ENCODE data around the gene VRK1. TPM values are rescaled to one million over a fixed set of nuclear protein-coding genes. Genes with fewer than 3 reads are reported as not detected.

VRK1 gene
- polyA plus RNA-seq, 1 of the 3 experiments (the other 2 are of a cell fraction) = 9.1 TPM

DNA sequence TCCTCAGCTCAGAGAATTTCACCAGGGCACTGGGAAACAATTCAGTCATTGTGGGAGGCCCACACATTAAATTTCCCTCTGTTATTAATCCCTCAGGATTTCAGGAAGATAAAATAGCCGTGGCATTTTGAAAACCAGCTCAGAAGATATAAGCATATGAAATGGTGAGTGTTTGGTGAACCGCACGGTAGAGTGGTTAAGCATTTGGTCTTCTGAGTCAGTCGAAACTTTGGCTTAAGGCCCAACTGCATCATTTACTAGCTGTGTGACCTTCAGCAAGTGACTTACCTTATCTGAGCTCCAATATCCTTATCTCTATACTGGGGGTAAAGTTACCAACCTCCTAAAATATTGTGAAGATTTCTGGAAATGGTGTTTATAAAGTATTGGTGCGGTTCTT lies 5.2 kb upstream of the VRK1 start:
- H3K4me2 ChIP-seq = no peak overlapping the region
- H3K27me3 ChIP-seq (ENCODE audit: insufficient read depth) = no peaks in the 10 kb centered on the region
- ChIA-PET POLR2A (no interaction called here), CTCF (no interaction called here)
- no peak for DNase-seq
- no peak overlapping the region for H3K9ac ChIP-seq
- no peaks in the 10 kb centered on the region for H3K4me1 ChIP-seq (ENCODE audit: control insufficient read depth in 1 of 2, insufficient read depth in 2 of 2, low read depth in 1 of 2, low read length in 1 of 2)
- H3K9me2 ChIP-seq = no peaks in the 10 kb centered on the region
- no peaks in the 10 kb centered on the region for H3F3A ChIP-seq (replicated peaks; ENCODE audit: insufficient read depth)
- no peaks in the 10 kb centered on the region for H3K79me2 ChIP-seq (ENCODE audit: insufficient read depth)
- H3K4me3 ChIP-seq (ENCODE audit: low read depth in 2 of 2, low read length in 1 of 2) = no peak overlapping the region
- H3K27ac ChIP-seq (ENCODE audit: low read depth in 2 of 2, low read length in 1 of 2) = no peak overlapping the region
- TF ChIP-seq, protein P1, sequence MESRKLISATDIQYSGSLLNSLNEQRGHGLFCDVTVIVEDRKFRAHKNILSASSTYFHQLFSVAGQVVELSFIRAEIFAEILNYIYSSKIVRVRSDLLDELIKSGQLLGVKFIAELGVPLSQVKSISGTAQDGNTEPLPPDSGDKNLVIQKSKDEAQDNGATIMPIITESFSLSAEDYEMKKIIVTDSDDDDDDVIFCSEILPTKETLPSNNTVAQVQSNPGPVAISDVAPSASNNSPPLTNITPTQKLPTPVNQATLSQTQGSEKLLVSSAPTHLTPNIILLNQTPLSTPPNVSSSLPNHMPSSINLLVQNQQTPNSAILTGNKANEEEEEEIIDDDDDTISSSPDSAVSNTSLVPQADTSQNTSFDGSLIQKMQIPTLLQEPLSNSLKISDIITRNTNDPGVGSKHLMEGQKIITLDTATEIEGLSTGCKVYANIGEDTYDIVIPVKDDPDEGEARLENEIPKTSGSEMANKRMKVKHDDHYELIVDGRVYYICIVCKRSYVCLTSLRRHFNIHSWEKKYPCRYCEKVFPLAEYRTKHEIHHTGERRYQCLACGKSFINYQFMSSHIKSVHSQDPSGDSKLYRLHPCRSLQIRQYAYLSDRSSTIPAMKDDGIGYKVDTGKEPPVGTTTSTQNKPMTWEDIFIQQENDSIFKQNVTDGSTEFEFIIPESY (IDR thresholded peaks at IDR 0.05; ENCODE audit: borderline replicate concordance, low read depth) = no peak
- TF ChIP-seq ELF1 (IDR thresholded peaks at IDR 0.05) = no peak
- TF ChIP-seq RAD21 (IDR thresholded peaks at IDR 0.05; ENCODE audit: low read length) = no peak
- no peak for TF ChIP-seq SMC3 (IDR thresholded peaks at IDR 0.05; ENCODE audit: low read depth, low read length)
- TF ChIP-seq RCOR1 (IDR thresholded peaks at IDR 0.05; ENCODE audit: low read length) = no peak
- TF ChIP-seq POLR2AphosphoS5 (IDR thresholded peaks at IDR 0.05; ENCODE audit: low read depth, low read length) = no peak
- no peak for TF ChIP-seq RFX5 (IDR thresholded peaks at IDR 0.05; ENCODE audit: low read length)
- TF ChIP-seq TCF12 (IDR thresholded peaks at IDR 0.05) = no peak
- no peak for TF ChIP-seq EP300 (IDR thresholded peaks at IDR 0.05; ENCODE audit: borderline replicate concordance in 1 of 2, low read depth in 1 of 2, low read length in 1 of 2)
- TF ChIP-seq FOXM1 (IDR thresholded peaks at IDR 0.05; ENCODE audit: low read depth) = no peak
- 62% methylated on average over 5 of the region's 5 CpGs for WGBS (ENCODE audit: low lambda C conversion rate)
- no peaks in the 10 kb centered on the region for H3K36me3 ChIP-seq (replicated peaks in 1 of 2; ENCODE audit: control insufficient read depth in 1 of 2, insufficient read depth in 2 of 2, low read length in 1 of 2)
- no peak overlapping the region for H2AFZ ChIP-seq (ENCODE audit: low read depth)
- no peaks in the 10 kb centered on the region for H4K20me1 ChIP-seq (ENCODE audit: insufficient read depth)
- H3K9me3 ChIP-seq = no peaks in the 10 kb centered on the region

DNA sequence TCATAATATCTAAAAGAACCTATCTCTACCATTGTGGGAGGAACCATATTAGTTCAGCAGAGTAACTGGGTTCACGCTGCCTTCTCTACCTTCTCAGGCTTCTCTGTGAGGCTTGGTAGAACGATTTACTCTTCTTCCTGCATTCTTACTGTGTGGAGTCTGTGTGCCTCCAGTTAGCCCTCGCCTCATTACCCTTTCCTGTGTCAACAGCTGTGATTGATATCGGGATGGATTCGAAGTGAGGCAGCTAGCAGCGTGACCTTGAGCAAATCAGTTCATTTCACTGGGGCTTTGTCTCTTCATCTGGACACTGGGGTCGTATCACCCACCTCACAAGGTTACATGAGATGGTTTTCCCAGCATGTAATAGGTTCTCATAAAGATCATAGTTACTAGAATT lies 4.6 kb upstream of the VRK1 start:
- no peak overlapping the region for H3K4me3 ChIP-seq (ENCODE audit: low read depth in 2 of 2, low read length in 1 of 2)
- no peaks in the 10 kb centered on the region for H3F3A ChIP-seq (replicated peaks; ENCODE audit: insufficient read depth)
- DNase-seq = no peak
- no peak overlapping the region for H2AFZ ChIP-seq (ENCODE audit: low read depth)
- no peaks in the 10 kb centered on the region for H3K36me3 ChIP-seq (replicated peaks in 1 of 2; ENCODE audit: control insufficient read depth in 1 of 2, insufficient read depth in 2 of 2, low read length in 1 of 2)
- no peaks in the 10 kb centered on the region for H4K20me1 ChIP-seq (ENCODE audit: insufficient read depth)
- WGBS (ENCODE audit: low lambda C conversion rate) = 28% methylated on average over 7 of the region's 7 CpGs
- no peak overlapping the region for H3K4me2 ChIP-seq
- H3K79me2 ChIP-seq (ENCODE audit: insufficient read depth) = peaks cover 2% of the 10 kb centered on the region; the same call in 1 of the 2 replicates
- no peaks in the 10 kb centered on the region for H3K4me1 ChIP-seq (ENCODE audit: control insufficient read depth in 1 of 2, insufficient read depth in 2 of 2, low read depth in 1 of 2, low read length in 1 of 2)
- H3K9me3 ChIP-seq = no peaks in the 10 kb centered on the region
- ChIA-PET POLR2A (no interaction called here), CTCF (no interaction called here)
- no peaks in the 10 kb centered on the region for H3K9me2 ChIP-seq
- H3K27me3 ChIP-seq (ENCODE audit: insufficient read depth) = no peaks in the 10 kb centered on the region
- H3K9ac ChIP-seq = no peak overlapping the region
- H3K27ac ChIP-seq (ENCODE audit: low read depth in 2 of 2, low read length in 1 of 2) = no peak overlapping the region
- TF ChIP-seq EP300 (IDR thresholded peaks at IDR 0.05; ENCODE audit: borderline replicate concordance in 1 of 2, low read depth in 1 of 2, low read length in 1 of 2) (no peak), JUND (IDR thresholded peaks at IDR 0.05) (no peak), RXRA (IDR thresholded peaks at IDR 0.05; ENCODE audit: borderline replicate concordance, low read depth) (no peak), FOSL2 (IDR thresholded peaks at IDR 0.05; ENCODE audit: borderline replicate concordance, low read depth) (no peak), RAD21 (IDR thresholded peaks at IDR 0.05; ENCODE audit: low read length) (no peak), GATA2 (CRISPR knock-in tag; IDR thresholded peaks at IDR 0.05) (no peak), EZH2phosphoT487 (IDR thresholded peaks at IDR 0.05; ENCODE audit: borderline replicate concordance, low read depth) (no peak), NFIC (IDR thresholded peaks at IDR 0.05; ENCODE audit: borderline replicate concordance) (no peak), ELF1 (IDR thresholded peaks at IDR 0.05) (no peak), POLR2AphosphoS5 (IDR thresholded peaks at IDR 0.05; ENCODE audit: low read depth, low read length) (no peak), MXI1 (IDR thresholded peaks at IDR 0.05; ENCODE audit: low read depth, low read length) (no peak)
- TF ChIP-seq, protein P2, sequence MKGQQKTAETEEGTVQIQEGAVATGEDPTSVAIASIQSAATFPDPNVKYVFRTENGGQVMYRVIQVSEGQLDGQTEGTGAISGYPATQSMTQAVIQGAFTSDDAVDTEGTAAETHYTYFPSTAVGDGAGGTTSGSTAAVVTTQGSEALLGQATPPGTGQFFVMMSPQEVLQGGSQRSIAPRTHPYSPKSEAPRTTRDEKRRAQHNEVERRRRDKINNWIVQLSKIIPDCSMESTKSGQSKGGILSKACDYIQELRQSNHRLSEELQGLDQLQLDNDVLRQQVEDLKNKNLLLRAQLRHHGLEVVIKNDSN (IDR thresholded peaks at IDR 0.05; ENCODE audit: borderline replicate concordance, low read depth) = no peak
- TF ChIP-seq, protein P3, sequence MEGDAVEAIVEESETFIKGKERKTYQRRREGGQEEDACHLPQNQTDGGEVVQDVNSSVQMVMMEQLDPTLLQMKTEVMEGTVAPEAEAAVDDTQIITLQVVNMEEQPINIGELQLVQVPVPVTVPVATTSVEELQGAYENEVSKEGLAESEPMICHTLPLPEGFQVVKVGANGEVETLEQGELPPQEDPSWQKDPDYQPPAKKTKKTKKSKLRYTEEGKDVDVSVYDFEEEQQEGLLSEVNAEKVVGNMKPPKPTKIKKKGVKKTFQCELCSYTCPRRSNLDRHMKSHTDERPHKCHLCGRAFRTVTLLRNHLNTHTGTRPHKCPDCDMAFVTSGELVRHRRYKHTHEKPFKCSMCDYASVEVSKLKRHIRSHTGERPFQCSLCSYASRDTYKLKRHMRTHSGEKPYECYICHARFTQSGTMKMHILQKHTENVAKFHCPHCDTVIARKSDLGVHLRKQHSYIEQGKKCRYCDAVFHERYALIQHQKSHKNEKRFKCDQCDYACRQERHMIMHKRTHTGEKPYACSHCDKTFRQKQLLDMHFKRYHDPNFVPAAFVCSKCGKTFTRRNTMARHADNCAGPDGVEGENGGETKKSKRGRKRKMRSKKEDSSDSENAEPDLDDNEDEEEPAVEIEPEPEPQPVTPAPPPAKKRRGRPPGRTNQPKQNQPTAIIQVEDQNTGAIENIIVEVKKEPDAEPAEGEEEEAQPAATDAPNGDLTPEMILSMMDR (IDR thresholded peaks at IDR 0.05) = no peak
- TF ChIP-seq, protein P4, sequence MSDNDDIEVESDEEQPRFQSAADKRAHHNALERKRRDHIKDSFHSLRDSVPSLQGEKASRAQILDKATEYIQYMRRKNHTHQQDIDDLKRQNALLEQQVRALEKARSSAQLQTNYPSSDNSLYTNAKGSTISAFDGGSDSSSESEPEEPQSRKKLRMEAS (IDR thresholded peaks at IDR 0.05; ENCODE audit: low read depth) = no peak
- TF ChIP-seq, protein P5, sequence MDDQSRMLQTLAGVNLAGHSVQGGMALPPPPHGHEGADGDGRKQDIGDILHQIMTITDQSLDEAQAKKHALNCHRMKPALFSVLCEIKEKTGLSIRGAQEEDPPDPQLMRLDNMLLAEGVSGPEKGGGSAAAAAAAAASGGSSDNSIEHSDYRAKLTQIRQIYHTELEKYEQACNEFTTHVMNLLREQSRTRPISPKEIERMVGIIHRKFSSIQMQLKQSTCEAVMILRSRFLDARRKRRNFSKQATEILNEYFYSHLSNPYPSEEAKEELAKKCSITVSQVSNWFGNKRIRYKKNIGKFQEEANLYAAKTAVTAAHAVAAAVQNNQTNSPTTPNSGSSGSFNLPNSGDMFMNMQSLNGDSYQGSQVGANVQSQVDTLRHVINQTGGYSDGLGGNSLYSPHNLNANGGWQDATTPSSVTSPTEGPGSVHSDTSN (IDR thresholded peaks at IDR 0.05) = no peak

All from SK-N-SH (cell line).